Measurements from ENCODE around the gene GALNT8.
A peak's percentile ranks its signal among the peaks of the same experiment; 100 is the strongest.
"Not testable (repeated sequence)": the region's sequence is repeated elsewhere in the genome, so short reads cannot be mapped to it uniquely, and the experiment has no call there.

Gene GALNT8

DNA sequence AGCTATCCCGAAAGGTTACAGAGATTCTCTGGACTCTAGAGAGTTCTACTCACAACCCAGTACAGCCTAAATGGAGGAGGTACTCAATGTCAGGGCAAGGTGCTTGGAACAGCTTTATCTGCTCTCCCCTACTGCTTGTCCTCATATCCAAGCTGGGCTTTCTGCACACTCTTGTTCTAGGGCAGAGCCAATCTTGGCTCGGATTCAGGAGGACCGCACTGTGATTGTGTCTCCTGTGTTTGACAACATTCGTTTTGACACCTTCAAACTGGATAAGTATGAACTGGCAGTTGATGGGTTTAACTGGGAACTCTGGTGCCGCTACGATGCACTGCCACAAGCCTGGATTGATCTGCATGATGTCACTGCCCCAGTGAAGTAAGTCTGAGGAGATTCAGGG, 25.0 kb downstream of the GALNT8 start:
- FAIRE-seq, result no peak

- FAIRE-seq, result not testable (repeated sequence)
These were observed 31.5 kb downstream of the GALNT8 start for GRCh38 chr12:4751654-4752053.

DNA sequence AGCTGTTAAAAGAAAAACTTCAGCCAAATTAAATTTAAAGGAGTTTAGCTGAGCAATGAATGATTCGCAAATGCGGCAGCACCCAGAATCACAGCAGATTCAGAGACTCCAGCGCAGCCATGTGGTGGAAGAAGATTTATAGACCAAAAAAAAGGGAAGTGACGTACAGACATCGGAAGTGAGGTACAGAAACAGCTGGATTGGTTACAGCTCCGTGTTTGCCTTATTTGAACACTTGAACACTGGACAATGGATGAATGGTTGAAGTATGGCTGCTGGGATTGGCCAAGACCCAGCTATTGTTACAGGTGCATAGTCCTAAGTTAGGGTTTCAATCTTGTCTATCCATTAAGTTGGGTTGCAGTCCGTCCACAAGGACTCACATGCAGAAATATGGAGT, 42.6 kb downstream of the GALNT8 start:
- FAIRE-seq, result no peak

- no peak for FAIRE-seq
These were observed 43.3 kb downstream of the GALNT8 start for GRCh38 chr12:4763549-4763948.

DNA sequence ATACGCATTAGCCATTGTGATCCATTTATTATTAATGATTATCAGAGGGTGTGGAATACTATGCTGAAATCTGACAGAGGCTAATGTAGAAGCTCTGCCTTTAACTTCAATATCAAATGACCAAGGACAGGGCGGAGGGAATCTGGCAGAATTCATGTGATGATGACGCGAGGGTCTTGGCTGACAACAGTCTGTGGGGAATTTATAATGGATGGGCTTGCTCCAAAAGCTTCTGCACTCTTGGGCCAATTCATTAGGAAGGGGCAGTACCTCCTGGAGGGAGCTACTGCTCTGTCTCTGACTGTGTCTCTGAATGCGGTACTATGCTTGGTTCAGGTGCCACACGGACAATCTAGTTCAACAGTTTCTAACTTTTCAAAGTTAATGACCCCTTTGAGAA, 46.2 kb downstream of the GALNT8 start:
- FAIRE-seq, result no peak

DNA sequence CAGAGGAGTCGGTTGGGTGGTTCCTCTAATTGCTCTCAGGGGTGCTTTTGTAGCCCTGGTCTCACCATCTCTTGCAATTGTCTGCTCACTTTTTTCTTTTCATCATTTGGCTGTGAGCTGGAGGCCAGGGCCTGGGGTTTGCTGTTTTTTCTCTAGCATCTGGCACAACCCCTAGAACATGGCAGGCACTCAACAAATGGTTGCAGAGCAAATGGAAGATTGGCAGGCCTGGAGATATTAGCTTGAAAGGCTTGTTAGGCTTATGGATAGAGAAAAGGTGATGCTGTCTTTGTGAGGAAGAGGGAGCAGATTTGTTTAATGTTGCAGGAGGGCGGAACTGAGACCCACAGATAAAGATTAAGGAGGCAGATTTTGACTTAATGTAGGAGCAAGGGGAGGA, 47.0 kb downstream of the GALNT8 start:
- FAIRE-seq, result no peak

DNA sequence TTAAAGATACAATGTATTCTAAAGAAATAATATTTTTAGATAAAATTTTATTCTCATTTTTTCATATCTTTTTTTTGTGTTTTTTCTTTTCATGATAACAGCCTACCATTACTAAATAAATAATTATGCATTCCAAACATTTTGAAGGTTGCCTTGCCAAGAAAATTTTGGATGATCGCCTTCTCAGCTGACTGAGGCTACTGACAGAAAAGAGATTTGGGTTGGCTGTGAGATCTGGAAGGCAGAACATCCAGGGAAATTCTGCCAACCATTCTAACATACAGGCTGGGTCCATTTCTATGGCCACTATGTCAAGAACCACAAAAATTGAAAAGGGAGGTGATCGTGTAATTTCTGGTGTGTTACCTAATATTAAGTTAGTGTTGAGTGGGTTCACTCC, 48.1 kb downstream of the GALNT8 start:
- peak; percentile 51 for FAIRE-seq

GRCh38 chr12:4769073-4769472, 48.9 kb downstream of the GALNT8 start:
- no peak for FAIRE-seq

GRCh38 chr12:4771172-4771959, 51.2 kb downstream of the GALNT8 start:
- no peak for FAIRE-seq

- FAIRE-seq, result no peak
These were observed 51.9 kb downstream of the GALNT8 start for GRCh38 chr12:4771960-4772566.

GRCh38 chr12:4775936-4776335, 55.7 kb downstream of the GALNT8 start:
- no peak for FAIRE-seq

DNA sequence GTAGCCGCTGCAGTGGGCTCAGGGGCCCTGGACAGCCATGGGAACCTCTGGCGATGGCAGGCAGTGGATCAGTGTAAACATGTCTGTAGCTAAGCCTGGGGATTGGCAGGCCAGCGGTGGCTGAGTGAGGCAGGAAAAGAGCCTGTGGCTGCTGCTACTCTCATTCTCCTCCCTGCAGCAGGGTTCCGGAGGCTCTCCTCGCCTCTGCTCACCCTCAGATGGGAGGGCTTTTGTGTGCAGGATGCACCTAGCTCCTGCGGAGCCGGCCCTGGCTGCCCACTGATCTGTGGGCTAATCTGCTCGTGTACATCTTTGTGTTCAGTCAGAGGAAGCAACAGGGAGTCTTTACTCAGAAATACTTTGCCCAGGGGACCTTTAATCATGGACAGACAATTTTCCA, 59.5 kb downstream of the GALNT8 start:
- no peak for FAIRE-seq

DNA sequence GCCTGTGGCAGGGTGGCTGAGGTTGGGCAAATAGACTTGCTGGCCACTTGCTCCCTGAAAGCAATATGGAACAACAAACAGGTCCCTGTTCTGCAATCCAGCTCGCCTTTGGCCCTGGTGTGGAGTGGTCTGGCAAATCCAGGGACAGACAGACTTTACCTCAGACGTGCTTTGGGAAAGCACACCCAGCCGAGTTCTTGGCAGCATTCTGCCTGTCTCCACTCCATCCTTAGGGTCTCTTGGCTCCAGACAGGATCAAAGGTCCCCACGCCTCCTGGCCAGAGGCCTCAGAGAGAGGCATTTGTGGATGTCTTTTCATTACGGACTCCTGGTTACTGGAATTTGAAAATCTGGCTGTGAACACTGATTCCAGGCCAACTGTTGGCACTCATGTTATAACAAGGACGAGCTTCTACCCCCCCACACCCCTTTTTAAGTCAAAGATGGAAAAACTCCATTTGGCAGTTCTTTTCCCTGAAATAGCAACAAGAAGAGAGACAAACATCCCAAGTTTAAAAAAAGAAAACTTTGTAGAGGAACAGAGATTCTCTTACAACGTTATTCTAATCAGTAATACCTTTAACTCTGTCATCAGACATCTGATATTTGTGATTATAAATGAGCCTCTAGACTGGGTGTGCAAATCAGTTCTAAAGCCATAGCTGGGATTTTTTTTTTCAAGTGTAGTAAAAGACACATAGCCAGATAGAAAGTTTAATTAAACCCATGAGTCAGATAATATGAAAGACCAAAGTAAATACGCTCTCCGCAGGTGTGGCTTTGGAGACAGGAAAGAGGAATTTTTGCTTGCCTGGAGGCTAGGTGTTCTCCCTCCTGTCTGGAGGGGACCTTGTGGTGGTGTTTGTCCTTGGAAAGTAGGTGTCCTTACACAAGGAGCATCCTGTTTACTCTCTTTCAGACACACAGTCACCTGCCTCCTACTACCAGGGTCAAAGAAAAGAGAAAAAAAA, 60.7 kb downstream of the GALNT8 start:
- no peak for FAIRE-seq

- FAIRE-seq, result no peak
These were observed 64.3 kb downstream of the GALNT8 start for GRCh38 chr12:4784404-4785054.

DNA sequence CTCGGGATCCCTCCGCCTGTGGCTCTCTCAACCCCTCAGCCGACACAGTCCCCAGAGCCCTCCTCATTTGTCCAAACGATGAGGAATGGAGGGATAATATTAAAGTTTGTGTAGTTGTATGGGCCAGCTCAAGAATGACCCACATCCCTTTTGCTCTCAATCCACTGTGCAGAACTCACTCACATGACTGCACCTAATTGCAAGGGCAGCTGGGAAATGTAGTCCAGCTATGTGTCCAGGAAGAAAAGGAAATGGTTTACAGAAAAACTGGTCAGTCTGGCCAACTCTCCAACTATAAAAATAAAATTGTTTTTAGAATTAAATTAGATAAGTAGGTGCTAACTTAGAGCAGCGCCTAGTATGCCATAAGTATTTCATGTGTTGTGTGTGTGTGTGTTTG, 66.6 kb downstream of the GALNT8 start:
- no peak for FAIRE-seq

DNA sequence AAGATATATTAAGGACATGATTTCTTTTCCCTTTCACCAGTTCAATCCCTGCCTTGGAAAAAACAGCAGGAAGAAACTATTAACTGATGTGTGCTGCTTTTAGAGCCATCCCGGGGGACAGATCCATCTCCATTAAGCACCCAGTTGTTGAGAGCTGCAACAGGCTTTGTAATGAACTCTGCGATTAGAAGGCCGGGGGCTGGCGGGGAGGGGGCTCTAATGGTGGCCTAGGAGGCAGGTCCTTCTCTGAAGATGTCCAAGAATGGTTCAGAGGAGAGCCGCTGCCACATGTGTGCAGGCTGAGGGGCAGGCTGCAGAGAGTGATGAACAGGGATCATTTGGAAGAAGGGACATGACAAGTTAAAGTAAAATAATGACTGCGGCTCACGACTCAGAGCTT, 67.8 kb downstream of the GALNT8 start:
- FAIRE-seq, result no peak

GRCh38 chr12:4789776-4790175, 69.6 kb downstream of the GALNT8 start:
- no peak for FAIRE-seq

- FAIRE-seq, result no peak
These were observed 71.3 kb downstream of the GALNT8 start for GRCh38 chr12:4791497-4791896.

GRCh38 chr12:4794491-4794890, 74.3 kb downstream of the GALNT8 start:
- no peak for FAIRE-seq

- no peak for FAIRE-seq
These were observed 76.0 kb downstream of the GALNT8 start for GRCh38 chr12:4796216-4796615.

DNA sequence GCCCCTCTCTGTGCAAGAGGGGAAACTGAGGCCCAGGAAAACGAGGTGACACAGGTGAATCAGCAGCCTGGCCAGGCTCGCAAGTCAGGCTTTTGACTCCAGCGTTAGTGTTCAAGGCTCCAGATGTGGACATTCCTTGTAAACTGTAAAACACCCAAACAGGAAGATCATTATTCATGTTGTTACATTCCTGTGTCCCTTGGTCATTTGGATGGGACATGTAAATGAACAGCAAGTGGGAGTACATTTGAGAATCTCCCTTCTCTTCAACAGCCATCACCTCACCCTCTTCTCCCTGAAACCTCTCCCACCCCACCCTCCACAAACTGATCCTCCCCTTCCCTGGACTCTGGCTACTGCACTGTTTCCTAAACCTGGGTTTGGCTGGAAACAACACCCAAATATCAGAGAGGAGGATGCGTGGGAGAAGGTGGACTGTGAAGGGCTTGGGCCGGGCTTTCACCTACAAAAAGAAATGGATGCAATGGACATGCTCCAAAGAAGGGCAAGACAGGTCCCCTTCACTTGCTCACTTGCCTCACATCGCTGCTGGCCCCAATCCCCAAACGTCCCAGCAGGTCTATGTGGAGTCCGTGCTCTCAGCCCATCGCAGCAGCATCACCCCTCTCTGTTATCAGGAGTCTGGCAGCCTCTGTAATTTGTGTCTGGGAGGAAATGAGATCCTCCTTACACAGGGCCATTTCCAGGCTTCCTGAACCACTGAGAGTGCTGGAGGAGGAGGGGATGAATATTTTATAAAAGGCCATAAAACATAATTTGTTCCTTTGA, 76.7 kb downstream of the GALNT8 start:
- FAIRE-seq, result no peak

GRCh38 chr12:4800555-4800954, 80.4 kb downstream of the GALNT8 start:
- no peak for FAIRE-seq

All from colon (tissue), 2 donors.